HFF-Myc (cell line): Measurements from ENCODE around the gene CHRNB2.

Experiments used
- DNase-seq: peaks from one replicate; pipeline ENCODE4 v3.0.0-alpha.2; 2011; ENCODE audit warnings: low read depth; ENCODE audit errors: extremely low read depth
- H3K4me3 ChIP-seq: replicated peaks from 2 replicates; pipeline ENCODE4 v1.5.1; 2011; ENCODE audit warnings: low read depth, mild to moderate bottlenecking, control low read depth, low read length
- CTCF ChIP-seq: IDR thresholded peaks from 2 replicates; pipeline ENCODE4 v1.5.1; 2012; ENCODE audit warnings: mild to moderate bottlenecking, low read depth, low read length, control low read depth; ENCODE audit errors: missing control alignments

The CHRNB2 gene

DNA sequence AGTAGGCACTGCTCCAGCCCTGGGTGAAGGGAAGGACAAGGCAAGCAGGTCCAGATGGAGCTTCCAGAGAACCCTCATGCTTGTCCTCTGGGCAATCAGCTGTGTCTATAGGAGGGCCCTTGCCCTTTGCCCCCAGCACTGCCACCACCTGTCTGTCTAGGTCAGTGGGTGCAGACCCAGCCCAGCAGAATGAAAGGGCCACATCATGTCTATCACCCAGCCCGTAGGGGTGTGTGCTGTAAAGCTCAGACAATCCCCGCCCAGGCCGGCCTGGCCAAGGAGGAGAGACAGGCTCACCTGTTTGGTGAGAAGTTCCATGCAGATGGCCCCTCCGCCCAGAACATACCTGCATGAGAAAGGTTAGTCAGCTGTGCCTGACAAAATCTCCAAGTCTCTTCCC lies 16.1 kb upstream of the CHRNB2 start:
- H3K4me3 ChIP-seq: no peak overlapping the region
- DNase-seq: no peak
- no peak for TF ChIP-seq CTCF

DNA sequence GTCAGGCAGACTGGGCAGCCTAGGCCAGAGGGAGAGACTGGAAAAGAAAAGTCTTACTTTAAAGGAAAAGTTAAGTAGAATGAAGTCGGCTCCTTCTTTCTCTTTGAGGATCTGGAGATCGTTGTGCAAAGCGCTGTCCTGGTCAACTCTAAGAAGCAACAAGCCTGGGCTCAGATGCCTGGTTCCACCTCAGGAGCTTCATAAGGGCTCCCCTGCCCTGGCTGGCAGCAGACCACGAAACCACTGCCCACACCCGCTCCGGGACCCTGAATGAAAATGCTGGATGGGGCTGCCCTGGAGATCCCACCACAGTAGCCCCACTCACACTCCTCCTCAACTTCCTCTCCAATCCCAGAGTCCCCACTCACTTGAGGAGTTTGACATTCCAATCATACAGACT lies 15.5 kb upstream of the CHRNB2 start:
- no peak for DNase-seq
- H3K4me3 ChIP-seq: no peak overlapping the region
- no peak for TF ChIP-seq CTCF

- no peak overlapping the region for H3K4me3 ChIP-seq
- no peak for TF ChIP-seq CTCF
- DNase-seq: no peak
These were observed 14.2 kb upstream of the CHRNB2 start for GRCh38 chr1:154553056-154554030.

- TF ChIP-seq CTCF: no peak
- no peak for DNase-seq
- H3K4me3 ChIP-seq: peak overlapping the region; percentile 94
These were observed 11.2 kb upstream of the CHRNB2 start for GRCh38 chr1:154556422-154556821.

- no peak for TF ChIP-seq CTCF
- peak overlapping the region; percentile 94 for H3K4me3 ChIP-seq
- no peak for DNase-seq
These were observed 10.2 kb upstream of the CHRNB2 start for GRCh38 chr1:154557248-154557938.

GRCh38 chr1:154557939-154558719 lies 9.4 kb upstream of the CHRNB2 start, which contains the start of gene UBE2Q1:
TSS of gene UBE2Q1 (minus strand) at chr1:154558662. CDS start at chr1:154558553, 109 bp downstream.
- no peak for DNase-seq
- peak within 1 kb of the TSS; percentile 94 for H3K4me3 ChIP-seq
- no peak for TF ChIP-seq CTCF
